HEK293T (cell line): ENCODE results near the gene NHSL2.

ENCODE experiments used
- CTCF ChIA-PET: fragments of 350-600 bp; formaldehyde crosslinking; extraction: SDS; loops from one replicate; lab custom pipeline; 2021; ENCODE audit warnings: antibody characterized with exemption, inconsistent platforms; lab: Yijun Ruan, JAX
- POLR2A ChIA-PET: fragments of 350-600 bp; formaldehyde crosslinking; extraction: SDS; loops from one replicate; lab custom pipeline; 2020; ENCODE audit warnings: antibody characterized with exemption, inconsistent platforms; lab: Yijun Ruan, JAX
- DNase-seq: peaks from one replicate; pipeline ENCODE4 v3.0.0; 2012; ENCODE audit warnings: mixed read lengths; ENCODE audit errors: extremely low spot score
- ARNT ChIP-seq: fragments of 450-650 bp; IDR thresholded peaks from 2 replicates; pipeline ENCODE4 v1.6.1; 2017; ENCODE audit warnings: mild to moderate bottlenecking
- BHLHE40 ChIP-seq: fragments of 450-650 bp; IDR thresholded peaks from 2 replicates; pipeline ENCODE4 v1.6.1; 2016; ENCODE audit warnings: mild to moderate bottlenecking, moderate library complexity, borderline replicate concordance
- CTBP1 ChIP-seq: fragments of 450-650 bp; IDR thresholded peaks from 2 replicates; pipeline ENCODE4 v1.6.1; 2016; ENCODE audit warnings: borderline replicate concordance
- ELF4 ChIP-seq: fragments of 450-650 bp; IDR thresholded peaks from 2 replicates; pipeline ENCODE4 v1.6.1; 2017; ENCODE audit warnings: antibody characterized with exemption
- FOXA1 ChIP-seq: fragments of 450-650 bp; IDR thresholded peaks from 2 replicates; pipeline ENCODE4 v1.6.1; 2016; ENCODE audit warnings: mild to moderate bottlenecking
- FOXK2 ChIP-seq: fragments of 450-650 bp; IDR thresholded peaks from 2 replicates; pipeline ENCODE4 v1.6.1; 2016; ENCODE audit warnings: mild to moderate bottlenecking
- FOXM1 ChIP-seq: fragments of 450-650 bp; IDR thresholded peaks from 2 replicates; pipeline ENCODE4 v1.6.1; 2017; ENCODE audit warnings: mild to moderate bottlenecking, borderline replicate concordance
- HDGF ChIP-seq: fragments of 450-650 bp; IDR thresholded peaks from 2 replicates; pipeline ENCODE4 v1.6.1; 2017; ENCODE audit warnings: antibody characterized with exemption, borderline replicate concordance
- L3MBTL2 ChIP-seq: fragments of 450-650 bp; conservative IDR thresholded peaks from 2 replicates; pipeline ENCODE4 v1.6.1; 2016; ENCODE audit warnings: mild to moderate bottlenecking
- LEF1 ChIP-seq: fragments of 450-650 bp; IDR thresholded peaks from 2 replicates; pipeline ENCODE4 v1.6.1; 2017; ENCODE audit warnings: mild to moderate bottlenecking, borderline replicate concordance
- NFRKB ChIP-seq: fragments of 450-650 bp; IDR thresholded peaks from 2 replicates; pipeline ENCODE4 v1.6.1; 2016; ENCODE audit warnings: mild to moderate bottlenecking, moderate library complexity
- SP1 ChIP-seq: fragments of 450-650 bp; IDR thresholded peaks from 2 replicates; pipeline ENCODE4 v1.6.1; 2017
- SUZ12 ChIP-seq: fragments of 450-650 bp; IDR thresholded peaks from 2 replicates; pipeline ENCODE4 v1.6.1; 2016; ENCODE audit warnings: mild to moderate bottlenecking
- TARDBP ChIP-seq: fragments of 450-650 bp; IDR thresholded peaks from 2 replicates; pipeline ENCODE4 v1.6.1; 2016
- ZNF384 ChIP-seq: fragments of 450-650 bp; IDR thresholded peaks from 2 replicates; pipeline ENCODE4 v1.6.1; 2016
- TF ChIP-seq, protein P1 (sequence below): fragments of 450-650 bp; IDR thresholded peaks from 2 replicates; pipeline ENCODE4 v1.6.1; 2016

Gene NHSL2

DNA sequence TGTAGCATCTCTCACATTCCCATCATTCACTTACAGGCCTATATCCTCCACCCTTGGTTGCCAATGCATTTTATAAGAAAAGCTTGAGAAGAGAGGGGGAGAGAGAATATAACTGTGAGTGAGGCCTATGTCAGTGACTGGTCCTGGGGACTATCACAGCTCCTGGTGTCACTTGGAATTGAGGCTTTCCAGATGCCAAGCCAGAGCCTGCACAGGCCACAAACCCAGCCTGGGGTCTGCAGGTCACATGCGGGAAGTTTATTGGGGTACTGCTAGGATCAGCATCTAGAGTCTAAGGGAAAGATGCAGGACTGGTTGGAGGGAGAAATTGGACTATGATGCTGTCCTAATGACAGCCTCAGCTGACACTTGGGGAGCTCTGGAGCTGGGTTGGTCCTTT is 173.5 kb downstream of the NHSL2 start:
- TF ChIP-seq FOXA1: no peak
- TF ChIP-seq, protein P1, sequence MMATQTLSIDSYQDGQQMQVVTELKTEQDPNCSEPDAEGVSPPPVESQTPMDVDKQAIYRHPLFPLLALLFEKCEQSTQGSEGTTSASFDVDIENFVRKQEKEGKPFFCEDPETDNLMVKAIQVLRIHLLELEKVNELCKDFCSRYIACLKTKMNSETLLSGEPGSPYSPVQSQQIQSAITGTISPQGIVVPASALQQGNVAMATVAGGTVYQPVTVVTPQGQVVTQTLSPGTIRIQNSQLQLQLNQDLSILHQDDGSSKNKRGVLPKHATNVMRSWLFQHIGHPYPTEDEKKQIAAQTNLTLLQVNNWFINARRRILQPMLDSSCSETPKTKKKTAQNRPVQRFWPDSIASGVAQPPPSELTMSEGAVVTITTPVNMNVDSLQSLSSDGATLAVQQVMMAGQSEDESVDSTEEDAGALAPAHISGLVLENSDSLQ: no peak
- TF ChIP-seq ARNT: no peak
- TF ChIP-seq L3MBTL2: no peak
- TF ChIP-seq TARDBP: no peak
- no peak for TF ChIP-seq HDGF
- no peak for TF ChIP-seq NFRKB
- no peak for TF ChIP-seq CTBP1
- TF ChIP-seq FOXM1: no peak
- no peak for TF ChIP-seq BHLHE40
- TF ChIP-seq LEF1: no peak
- no peak for TF ChIP-seq ELF4
- no peak for TF ChIP-seq SUZ12
- TF ChIP-seq FOXK2: no peak
- no peak for TF ChIP-seq SP1
- no peak for TF ChIP-seq ZNF384
- no peak for DNase-seq
- ChIA-PET POLR2A (no interaction called here), CTCF (interaction anchor here (0.6 to 1.5 kb wide), 2 partner anchors 17 to 97 kb away, joined by 3 read pairs; no protein-coding TSS in a partner anchor)

DNA sequence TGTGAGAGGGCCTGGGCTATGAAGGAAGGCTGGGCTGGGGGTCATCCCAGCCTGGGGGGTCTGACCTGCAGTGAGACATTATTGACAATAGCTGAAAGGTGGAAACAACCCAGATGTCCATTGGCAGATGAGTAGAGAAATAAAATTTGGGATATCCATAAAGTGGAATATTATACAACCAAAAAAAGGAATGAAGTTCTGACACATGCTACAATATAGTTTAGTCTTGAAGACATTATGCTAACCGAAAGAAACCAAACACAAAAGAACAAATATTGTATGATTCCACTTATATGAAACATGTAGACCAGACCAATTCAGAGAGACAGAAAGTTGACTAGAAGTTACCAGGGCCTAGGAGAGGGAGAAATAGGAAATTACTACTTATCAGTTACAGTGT is 176.3 kb downstream of the NHSL2 start:
- TF ChIP-seq FOXK2: no peak
- no peak for TF ChIP-seq ZNF384
- TF ChIP-seq SUZ12: no peak
- no peak for TF ChIP-seq HDGF
- TF ChIP-seq, protein P1: no peak
- TF ChIP-seq NFRKB: no peak
- no peak for TF ChIP-seq FOXM1
- TF ChIP-seq ARNT: no peak
- TF ChIP-seq ELF4: no peak
- no peak for TF ChIP-seq SP1
- TF ChIP-seq BHLHE40: no peak
- no peak for TF ChIP-seq CTBP1
- no peak for TF ChIP-seq LEF1
- TF ChIP-seq TARDBP: no peak
- no peak for DNase-seq
- POLR2A ChIA-PET: no interaction called here
- CTCF ChIA-PET: no interaction called here

DNA sequence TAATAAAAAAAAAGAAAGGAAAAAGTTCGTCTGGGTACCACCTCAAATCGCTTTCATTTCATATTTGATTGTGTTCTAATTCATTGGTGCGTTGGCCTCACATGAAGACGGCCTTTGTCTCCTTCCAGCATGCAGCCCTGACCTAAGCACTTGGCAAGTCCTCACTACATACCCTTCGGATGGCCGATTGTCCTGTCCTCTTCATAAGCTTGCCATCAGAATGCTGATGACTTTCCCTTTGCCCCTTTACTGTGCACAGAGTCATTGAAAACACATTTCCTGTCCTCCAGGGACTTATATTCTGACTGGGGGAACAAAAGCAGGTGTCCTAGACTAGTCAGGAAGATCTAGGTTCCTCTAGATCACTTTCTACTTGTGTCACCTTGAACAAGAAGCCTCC is 178.1 kb downstream of the NHSL2 start:
- CTCF ChIA-PET: no interaction called here
- no peak for DNase-seq
- no peak for TF ChIP-seq LEF1
- no peak for TF ChIP-seq TARDBP
- no peak for TF ChIP-seq BHLHE40
- TF ChIP-seq FOXK2: no peak
- no peak for TF ChIP-seq FOXA1
- no peak for TF ChIP-seq ZNF384
- TF ChIP-seq, protein P1: no peak
- no peak for TF ChIP-seq SUZ12
- no peak for TF ChIP-seq FOXM1
- TF ChIP-seq ELF4: no peak
- POLR2A ChIA-PET: no interaction called here

DNA sequence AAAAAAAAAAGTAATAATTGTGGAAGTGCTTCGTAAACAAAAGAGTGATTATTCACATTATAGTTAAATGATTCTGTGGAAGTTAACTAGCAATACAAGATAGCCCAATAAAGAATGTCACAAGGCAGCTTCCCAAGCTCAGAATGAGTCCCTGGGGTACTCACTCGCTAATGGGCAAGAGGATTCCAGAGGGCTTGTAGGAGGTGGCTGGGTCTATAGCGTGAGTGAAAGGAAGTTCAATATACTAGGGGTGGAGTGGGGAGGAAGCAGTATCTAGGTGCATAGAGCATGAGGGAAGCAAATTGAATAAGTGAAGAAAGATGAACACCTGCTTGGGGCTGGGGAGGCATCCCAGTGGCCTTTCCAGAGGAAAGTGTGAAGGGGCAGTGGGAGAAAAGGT is 178.6 kb downstream of the NHSL2 start:
- CTCF ChIA-PET: no interaction called here
- DNase-seq: no peak
- no peak for TF ChIP-seq FOXK2
- TF ChIP-seq LEF1: no peak
- TF ChIP-seq FOXA1: no peak
- no peak for TF ChIP-seq SUZ12
- no peak for TF ChIP-seq HDGF
- TF ChIP-seq ZNF384: no peak
- no peak for TF ChIP-seq BHLHE40
- POLR2A ChIA-PET: no interaction called here

DNA sequence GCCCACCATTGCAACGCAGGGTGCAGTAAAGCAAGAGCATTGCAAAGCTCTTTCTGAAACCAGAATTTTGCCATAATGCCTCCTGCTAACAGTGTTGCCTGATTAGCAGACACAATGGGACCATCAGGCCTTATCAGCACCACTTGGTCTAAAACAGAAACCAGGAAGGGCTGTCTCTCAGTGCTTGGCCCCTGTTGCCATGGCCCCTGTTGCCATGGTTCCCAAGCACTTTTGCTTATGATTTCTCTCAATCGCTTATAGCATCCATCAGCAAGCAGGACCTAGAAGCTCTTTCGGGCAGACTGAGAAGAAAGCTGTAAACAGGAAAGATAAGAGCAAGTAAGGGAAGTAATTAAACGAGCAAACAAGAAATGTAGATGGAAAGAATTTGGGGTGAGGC is 184.2 kb downstream of the NHSL2 start:
- ChIA-PET CTCF (no interaction called here), POLR2A (interaction anchor here (0.7 kb wide), 1 partner anchor 144 kb away, joined by 3 read pairs; the partner anchor contains the start of gene ERCC6L)
- no peak for DNase-seq
- TF ChIP-seq LEF1: no peak
- TF ChIP-seq HDGF: no peak
- TF ChIP-seq NFRKB: no peak
- no peak for TF ChIP-seq BHLHE40

DNA sequence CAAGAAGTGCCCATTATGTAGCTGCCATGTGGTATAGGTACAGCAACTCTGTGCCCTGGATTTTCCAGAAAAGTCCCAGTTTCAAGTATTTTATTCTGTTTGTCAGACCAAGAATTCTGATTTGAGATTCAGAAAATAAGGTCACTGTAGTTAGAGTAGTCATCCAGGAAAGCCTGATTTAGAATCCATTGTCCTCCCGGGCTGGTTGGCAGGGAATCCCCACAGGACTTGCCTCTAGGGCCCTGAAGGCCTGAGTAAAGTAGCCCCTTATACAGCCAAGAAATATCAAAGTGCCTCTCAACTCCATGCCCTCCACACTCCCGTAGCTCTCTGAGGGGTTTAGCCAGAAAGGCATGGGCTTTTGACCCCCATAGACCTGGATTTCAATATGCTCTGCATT is 184.7 kb downstream of the NHSL2 start:
- ChIA-PET POLR2A (interaction anchor here (0.7 kb wide), 1 partner anchor 143 kb away, joined by 3 read pairs; the partner anchor contains the start of gene ERCC6L), CTCF (no interaction called here)
- DNase-seq: no peak
- TF ChIP-seq SP1 (no peak), ZNF384 (no peak), L3MBTL2 (no peak), SUZ12 (no peak), ARNT (no peak), FOXK2 (no peak), LEF1 (no peak), HDGF (no peak), ELF4 (no peak), CTBP1 (no peak), FOXM1 (no peak), NFRKB (no peak), BHLHE40 (no peak), FOXA1 (no peak), TARDBP (no peak)
- TF ChIP-seq, protein P1: no peak
